Thoracic aorta (tissue), 2 donors: ENCODE measurements around the gene MARK4. TPM values are rescaled to one million over a fixed set of nuclear protein-coding genes. Genes with fewer than 3 reads are reported as not detected.
A peak's percentile ranks its signal among the peaks of the same experiment; 100 is the strongest.

Experiments
- ATAC-seq: fragments of 150-250 bp; one replicate; pipeline ENCODE4 v1.8.0; 2017; ENCODE audit warnings: low read depth; ENCODE audit not compliant: insufficient number of reproducible peaks, low FRiP score
- DNase-seq: peaks from one replicate; pipeline ENCODE4 v3.0.0-alpha.2; 2020; ENCODE audit warnings: low spot score
- H3K27ac ChIP-seq, 2 donors: fragments of 200-600 bp; sonication (generic); 1 replicate in 1 of 2; 2 replicates in 1 of 2; pipeline ENCODE4 v1.5.1; 2016; ENCODE audit warnings: mild to moderate bottlenecking in 2 of 2, moderate library complexity in 2 of 2
- H3K27me3 ChIP-seq: fragments of 200-600 bp; sonication (generic); replicated peaks from 2 replicates; pipeline ENCODE4 v1.6.0; 2016; ENCODE audit warnings: mild to moderate bottlenecking; ENCODE audit not compliant: insufficient read depth
- H3K36me3 ChIP-seq: fragments of 200-600 bp; sonication (generic); one replicate; pipeline ENCODE4 v1.5.1; 2016
- H3K4me1 ChIP-seq, 2 donors: fragments of 200-600 bp; sonication (generic); 1 replicate in 1 of 2; 2 replicates in 1 of 2; pipeline versions ENCODE4 v1.5.1 to v1.6.0; 2016; ENCODE audit warnings: low read depth in 2 of 2, mild to moderate bottlenecking in 1 of 2; ENCODE audit not compliant: control insufficient read depth in 1 of 2
- H3K4me3 ChIP-seq: fragments of 200-600 bp; sonication (generic); 2 replicates; pipeline ENCODE4 v1.5.1; 2016; ENCODE audit warnings: mild to moderate bottlenecking
- H3K9me3 ChIP-seq: fragments of 200-600 bp; sonication (generic); 2 replicates; pipeline ENCODE4 v1.5.1; 2016
- CTCF ChIP-seq: fragments of 200-600 bp; sonication (generic); IDR thresholded peaks from one replicate; pipeline ENCODE4 v1.5.1; 2019; ENCODE audit warnings: antibody characterized with exemption
- total RNA-seq, 2 donors: library from RNA; depleted of rRNA; stranded (reverse); fragments of >200 nt; gene quantifications; one replicate each; pipeline versions ENCODE4 v1.1.0 to v1.2.3, GENCODE V29; 2016

Gene MARK4
- total RNA-seq, 2 donors from 2014 or later = 24.1 to 36.2 TPM

GRCh38 chr19:45340899-45341453, 89.9 kb downstream of the MARK4 start:
- Histone ChIP-seq H3K4me3 (peak overlapping the region; percentile 31), H3K9me3 (no peaks in the 10 kb centered on the region), H3K27ac (no peak overlapping the region), H3K4me1 (peaks cover 7 to 11% of the 10 kb centered on the region in 2 donors), H3K27me3 (peaks cover 11% of the 10 kb centered on the region), H3K36me3 (no peaks in the 10 kb centered on the region)
- TF ChIP-seq CTCF = no peak
- ATAC-seq (no peak), DNase-seq (no peak)

- H3K27me3 ChIP-seq = peaks cover 11% of the 10 kb centered on the region
- DNase-seq (no peak), ATAC-seq (no peak)
- no peak for TF ChIP-seq CTCF
- H3K9me3 ChIP-seq = no peaks in the 10 kb centered on the region
- no peak overlapping the region for H3K27ac ChIP-seq
- H3K36me3 ChIP-seq = no peaks in the 10 kb centered on the region
- H3K4me3 ChIP-seq = no peak overlapping the region
- H3K4me1 ChIP-seq = peaks cover 7 to 11% of the 10 kb centered on the region in 2 donors
These were observed 91.8 kb downstream of the MARK4 start for GRCh38 chr19:45342911-45343310.

GRCh38 chr19:45344621-45345505, 93.8 kb downstream of the MARK4 start:
- TF ChIP-seq CTCF = no peak
- H3K4me1 ChIP-seq = peaks cover 7% of the 10 kb centered on the region in 2 donors
- ATAC-seq = no peak
- no peak overlapping the region for H3K4me3 ChIP-seq
- peaks cover 8% of the 10 kb centered on the region for H3K27me3 ChIP-seq
- no peak overlapping the region for H3K27ac ChIP-seq
- no peak for DNase-seq
- H3K36me3 ChIP-seq = no peaks in the 10 kb centered on the region
- no peaks in the 10 kb centered on the region for H3K9me3 ChIP-seq

GRCh38 chr19:45345506-45345860, 94.4 kb downstream of the MARK4 start:
- Histone ChIP-seq H3K4me1 (peaks cover 5% of the 10 kb centered on the region in 2 donors), H3K4me3 (no peak overlapping the region), H3K27me3 (peaks cover 3% of the 10 kb centered on the region), H3K9me3 (no peaks in the 10 kb centered on the region), H3K36me3 (no peaks in the 10 kb centered on the region), H3K27ac (no peak overlapping the region)
- DNase-seq = no peak
- TF ChIP-seq CTCF = no peak
- no peak for ATAC-seq

GRCh38 chr19:45346449-45346848, 95.4 kb downstream of the MARK4 start:
- ATAC-seq = no peak
- Histone ChIP-seq H3K4me1 (no peaks in the 10 kb centered on the region), H3K27ac (no peak overlapping the region), H3K4me3 (no peak overlapping the region), H3K27me3 (no peaks in the 10 kb centered on the region), H3K36me3 (no peaks in the 10 kb centered on the region), H3K9me3 (no peaks in the 10 kb centered on the region)
- DNase-seq = no peak
- TF ChIP-seq CTCF = no peak
